GM12878 (cell line): ENCODE measurements around the gene LMTK3. TPM values are rescaled to one million over a fixed set of nuclear protein-coding genes. Genes with fewer than 3 reads are reported as not detected.

ENCODE experiments used
- ATAC-seq: fragments of 200-7000 bp; cut with Tn5 transposase; 3 replicates; pipeline ENCODE4 v1.9.1; 2020; ENCODE audit warnings: mild to moderate bottlenecking, moderate library complexity
- BruUV-seq: library from RNA; stranded (reverse); fragments of 400-500 nt; replicated peaks from 2 replicates; lab custom pipeline; 2021; lab: Mats Ljungman, UMichigan
- CTCF ChIA-PET: fragments of 300-600 bp; sonication (Branson Sonifier 250); formaldehyde crosslinking; extraction: SDS; loops from one replicate; lab custom pipeline; 2021; ENCODE audit warnings: inconsistent platforms; lab: Yijun Ruan, JAX
- POLR2A ChIA-PET: fragments of 350-600 bp; formaldehyde crosslinking; extraction: SDS; loops from one replicate; lab custom pipeline; 2021; ENCODE audit warnings: inconsistent platforms; lab: Charles Lee
- RAD21 ChIA-PET: fragments of 300-600 bp; sonication (Branson Sonifier 250); formaldehyde crosslinking; loops from one replicate; lab custom pipeline; 2023; ENCODE audit warnings: antibody characterized with exemption; ENCODE audit not compliant: unreplicated experiment; lab: Charles Lee
- SMC1A ChIA-PET: fragments of 300-600 bp; sonication (Branson Sonifier 250); formaldehyde crosslinking; loops from one replicate; lab custom pipeline; 2023; ENCODE audit not compliant: unreplicated experiment, uncharacterized antibody; lab: Charles Lee
- DNase-seq: peaks from one replicate; pipeline ENCODE4 v3.0.0-alpha.2; 2011; ENCODE audit warnings: low read depth, low spot score
- FAIRE-seq: peaks from 3 replicates; lab custom pipeline; 2011; peaks lifted over from hg19 to GRCh38; lab: Jason Lieb, UNC
- H2AFZ ChIP-seq: 2 replicates; pipeline ENCODE4 v1.6.0; 2011; ENCODE audit warnings: low read depth, low read length, control low read depth; ENCODE audit not compliant: control insufficient read depth
- H3K27ac ChIP-seq: 2 replicates; pipeline ENCODE4 v1.5.1; 2011; ENCODE audit warnings: control low read depth; ENCODE audit not compliant: control insufficient read depth, insufficient read depth
- H3K27me3 ChIP-seq, 2 experiments: replicated peaks in 1 of 2; 2 replicates each; pipeline versions ENCODE4 v1.6.0 to v1.6.1; 2011; ENCODE audit warnings: low read length in 1 of 2; ENCODE audit not compliant: control insufficient read depth in 2 of 2, insufficient read depth in 2 of 2
- H3K36me3 ChIP-seq, 2 experiments: 2 replicates each; pipeline ENCODE4 v1.5.1; 2011; ENCODE audit warnings: low read length in 1 of 2; ENCODE audit not compliant: control insufficient read depth in 2 of 2, insufficient read depth in 2 of 2
- H3K4me1 ChIP-seq: 2 replicates; pipeline ENCODE4 v1.6.1; 2011; ENCODE audit warnings: mild to moderate bottlenecking, low read length, moderate library complexity, mixed read lengths; ENCODE audit not compliant: control insufficient read depth, insufficient read depth
- H3K4me2 ChIP-seq: 2 replicates; pipeline ENCODE4 v1.6.0; 2011; ENCODE audit warnings: control low read depth; ENCODE audit not compliant: control insufficient read depth, insufficient read depth
- H3K4me3 ChIP-seq: fragments of 200-600 bp; sonication (generic); 2 replicates; pipeline ENCODE4 v1.5.1; 2016
- H3K79me2 ChIP-seq: 2 replicates; pipeline ENCODE4 v1.6.0; 2011; ENCODE audit warnings: low read length; ENCODE audit not compliant: control insufficient read depth, insufficient read depth
- H3K9ac ChIP-seq: 2 replicates; pipeline ENCODE4 v1.8.0; 2011; ENCODE audit warnings: low read length, control low read depth, mixed read lengths; ENCODE audit not compliant: control insufficient read depth, insufficient read depth
- H3K9me3 ChIP-seq: replicated peaks from 3 replicates; pipeline ENCODE4 v1.5.1; 2011; ENCODE audit warnings: mild to moderate bottlenecking, low read length; ENCODE audit not compliant: control insufficient read depth, insufficient read depth
- H4K20me1 ChIP-seq: 2 replicates; pipeline ENCODE4 v1.6.0; 2011; ENCODE audit not compliant: control insufficient read depth, insufficient read depth
- BRCA1 ChIP-seq: IDR thresholded peaks from 2 replicates; pipeline ENCODE4 v1.6.1; 2011; ENCODE audit warnings: low read depth, low read length, improper control_type of control experiment
- PML ChIP-seq: IDR thresholded peaks from 2 replicates; pipeline ENCODE4 v1.6.1; 2012; ENCODE audit warnings: low read length, inconsistent platforms
- POLR2A ChIP-seq: IDR thresholded peaks from 2 replicates; pipeline ENCODE4 v1.6.1; 2011; ENCODE audit warnings: low read depth, mild to moderate bottlenecking, low read length
- SIX5 ChIP-seq: IDR thresholded peaks from 2 replicates; pipeline ENCODE4 v1.6.1; 2011; ENCODE audit warnings: mild to moderate bottlenecking, low read depth, low read length, moderate library complexity; ENCODE audit not compliant: severe bottlenecking
- WGBS: methylation state at CpG from one replicate; pipeline ENCODE4 v1.1.6; 2016; ENCODE audit warnings: low lambda C conversion rate; ENCODE audit not compliant: insufficient replicate concordance, insufficient coverage; ENCODE audit errors: missing lambda C conversion rate; 5-methylcytosine and 5-hydroxymethylcytosine counted together
- in situ Hi-C: fragments of 300-500 bp; cut with MboI; formaldehyde crosslinking; loops from 9 replicates; pipeline ENCODE4 v1.14.3; 2018; ENCODE audit warnings: mixed read lengths
- intact Hi-C: fragments of 100-400 bp; cut with micrococcal nuclease; formaldehyde crosslinking; loops from one replicate; pipeline ENCODE4 v1.14.2; 2022; ENCODE audit not compliant: unreplicated experiment
- polyA plus RNA-seq, 11 experiments: library from polyadenylated mRNA; depleted of rRNA in 4 of 11; unstranded in 6 of 11; stranded (reverse) in 5 of 11; fragments of >200 nt; fragmentation: Nextera tagmentation in 4 of 11; fragmentation: Illumina TruSeq in 1 of 11; extraction: Ambion mirVana in 4 of 11; extraction: Trizol in 1 of 11; gene quantifications; 1 replicate in 1 of 11; 2 replicates in 10 of 11; pipeline versions ENCODE4 v1.2.1 to v1.2.3, GENCODE V29; 2011 to 2016; ENCODE audit warnings: inconsistent platforms in 2 of 11, missing spikeins in 2 of 11, low read depth in 1 of 11
- total RNA-seq, 4 experiments: library from RNA; depleted of rRNA in 3 of 4; stranded (reverse); fragments of >200 nt in 3 of 4; fragmentation: Illumina TruSeq in 1 of 4; extraction: Trizol in 1 of 4; gene quantifications; 2 replicates each; pipeline versions ENCODE4 v1.2.1 to v1.2.3, GENCODE V29; 2013 to 2021
- TF ChIP-seq, protein P1 (sequence below): fragments of 450-650 bp; IDR thresholded peaks from 2 replicates; pipeline ENCODE4 v1.6.1; 2017; ENCODE audit warnings: borderline replicate concordance

The LMTK3 gene
- total and polyA plus RNA-seq, 10 of the 15 experiments (the other 5 are each of a cell fraction or from before 2014, with no cell fraction given): under 0.01 to 0.28 (median 0.04) TPM; not detected in 3

DNA sequence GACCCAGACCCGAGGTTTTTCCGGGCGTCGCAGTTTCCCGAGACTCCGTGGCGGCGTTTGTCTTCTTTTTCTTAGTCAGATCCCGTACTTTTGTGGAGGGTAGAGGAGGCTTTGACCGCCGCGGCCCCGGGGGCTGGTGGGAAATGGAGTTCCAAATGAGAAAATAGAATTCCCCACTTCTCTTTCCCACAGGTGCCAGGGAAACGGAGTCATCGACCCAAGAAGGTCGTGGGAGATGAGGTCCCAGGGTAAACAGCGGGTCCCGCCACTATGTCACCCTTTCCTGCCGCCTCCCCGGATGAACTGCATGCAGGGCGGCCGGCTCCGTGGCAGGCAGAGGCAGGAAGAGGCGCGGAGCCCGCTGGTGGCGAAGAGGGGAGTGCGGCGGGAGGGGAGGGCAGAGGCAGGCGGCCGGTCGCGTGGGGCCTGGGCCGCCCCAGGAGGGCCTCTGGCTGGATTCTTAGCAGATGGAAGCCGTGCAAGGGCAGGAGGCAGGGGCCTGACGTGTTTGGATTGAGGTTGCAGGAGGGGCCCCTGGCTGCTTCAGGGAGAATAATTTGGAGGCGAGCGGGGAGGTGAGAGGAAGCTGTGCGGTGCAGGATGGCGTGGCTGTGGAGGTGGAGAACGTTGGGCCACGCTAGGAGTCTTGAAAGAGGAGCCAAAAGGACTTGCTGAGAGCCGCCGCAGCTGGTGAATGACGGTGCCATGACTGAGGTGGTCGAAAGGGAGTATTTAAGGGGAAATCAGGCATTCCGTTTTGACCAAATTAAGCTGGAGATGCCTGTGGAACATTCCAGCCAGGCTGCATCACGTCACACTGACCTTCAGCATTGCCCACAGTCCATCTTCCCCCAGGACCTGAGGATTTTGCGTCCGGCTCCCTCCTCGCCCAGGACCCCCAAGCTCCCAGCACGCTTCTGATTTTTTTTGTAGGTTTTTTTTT, 30.8 kb downstream of the LMTK3 start:
- Histone ChIP-seq H3K9me3 (no peaks in the 10 kb centered on the region), H3K27ac (no peak overlapping the region), H3K4me2 (no peak overlapping the region), H3K27me3 (no peaks in the 10 kb centered on the region), H4K20me1 (no peaks in the 10 kb centered on the region), H3K4me1 (no peaks in the 10 kb centered on the region), H3K4me3 (no peak overlapping the region), H3K36me3 (peaks cover 0 to 2% of the 10 kb centered on the region in 2 experiments; a peak in 1 of 4 replicates), H3K79me2 (no peaks in the 10 kb centered on the region), H2AFZ (no peak overlapping the region; the same call in 1 of the 2 replicates), H3K9ac (no peak overlapping the region)
- TF ChIP-seq, protein P1, sequence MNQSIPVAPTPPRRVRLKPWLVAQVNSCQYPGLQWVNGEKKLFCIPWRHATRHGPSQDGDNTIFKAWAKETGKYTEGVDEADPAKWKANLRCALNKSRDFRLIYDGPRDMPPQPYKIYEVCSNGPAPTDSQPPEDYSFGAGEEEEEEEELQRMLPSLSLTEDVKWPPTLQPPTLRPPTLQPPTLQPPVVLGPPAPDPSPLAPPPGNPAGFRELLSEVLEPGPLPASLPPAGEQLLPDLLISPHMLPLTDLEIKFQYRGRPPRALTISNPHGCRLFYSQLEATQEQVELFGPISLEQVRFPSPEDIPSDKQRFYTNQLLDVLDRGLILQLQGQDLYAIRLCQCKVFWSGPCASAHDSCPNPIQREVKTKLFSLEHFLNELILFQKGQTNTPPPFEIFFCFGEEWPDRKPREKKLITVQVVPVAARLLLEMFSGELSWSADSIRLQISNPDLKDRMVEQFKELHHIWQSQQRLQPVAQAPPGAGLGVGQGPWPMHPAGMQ: no peak
- TF ChIP-seq POLR2A: peak; percentile 46; the same call in 1 of the 2 replicates
- peak; percentile 47 for TF ChIP-seq SIX5
- SMC1A ChIA-PET: no interaction called here
- DNase-seq (no peak), FAIRE-seq (no peak), ATAC-seq (no peak; the same call in 2 of the 3 replicates)
- 30% methylated on average over 46 of the region's 52 CpGs for WGBS
- in situ Hi-C loops (no loop called here), intact Hi-C loops (no loop called here)
- POLR2A ChIA-PET: no interaction called here
- RAD21 ChIA-PET: no interaction called here
- BruUV-seq: no TSS peak
- CTCF ChIA-PET: interaction anchor here (2.2 kb wide), 1 partner anchor 9 kb away, joined by 10 read pairs; no protein-coding TSS in a partner anchor

- ChIA-PET SMC1A (no interaction called here), POLR2A (no interaction called here), CTCF (interaction anchor here (1.9 to 2.2 kb wide), 2 partner anchors 9 to 10 kb away, joined by 6 to 10 read pairs; no protein-coding TSS in a partner anchor), RAD21 (no interaction called here)
- no TSS peak for BruUV-seq
- Histone ChIP-seq H3K27me3 (no peaks in the 10 kb centered on the region), H3K4me3 (no peak overlapping the region), H2AFZ (no peak overlapping the region), H3K4me2 (no peak overlapping the region), H3K9ac (no peak overlapping the region), H4K20me1 (no peaks in the 10 kb centered on the region), H3K4me1 (no peaks in the 10 kb centered on the region), H3K27ac (no peak overlapping the region), H3K36me3 (peaks cover 0 to 4% of the 10 kb centered on the region in 2 experiments; a peak in 1 of 4 replicates), H3K9me3 (no peaks in the 10 kb centered on the region), H3K79me2 (no peaks in the 10 kb centered on the region)
- in situ Hi-C loops: no loop called here
- ATAC-seq (no peak), DNase-seq (no peak), FAIRE-seq (no peak)
- intact Hi-C loops: no loop called here
- WGBS: 39% methylated on average over 32 of the region's 32 CpGs
- TF ChIP-seq PML (no peak), BRCA1 (no peak)
Measured at GRCh38 chr19:48480183-48480557, 31.5 kb downstream of the LMTK3 start.
